Embryonic facial prominence (tissue), 1 donor: ENCODE measurements around the gene ADAM15.
A peak's percentile ranks its signal among the peaks of the same experiment; 100 is the strongest.

Experiments
- DNase-seq: peaks from one replicate; pipeline ENCODE4 v3.0.0-alpha.2; 2016; ENCODE audit errors: extremely low spot score

Gene ADAM15

DNA sequence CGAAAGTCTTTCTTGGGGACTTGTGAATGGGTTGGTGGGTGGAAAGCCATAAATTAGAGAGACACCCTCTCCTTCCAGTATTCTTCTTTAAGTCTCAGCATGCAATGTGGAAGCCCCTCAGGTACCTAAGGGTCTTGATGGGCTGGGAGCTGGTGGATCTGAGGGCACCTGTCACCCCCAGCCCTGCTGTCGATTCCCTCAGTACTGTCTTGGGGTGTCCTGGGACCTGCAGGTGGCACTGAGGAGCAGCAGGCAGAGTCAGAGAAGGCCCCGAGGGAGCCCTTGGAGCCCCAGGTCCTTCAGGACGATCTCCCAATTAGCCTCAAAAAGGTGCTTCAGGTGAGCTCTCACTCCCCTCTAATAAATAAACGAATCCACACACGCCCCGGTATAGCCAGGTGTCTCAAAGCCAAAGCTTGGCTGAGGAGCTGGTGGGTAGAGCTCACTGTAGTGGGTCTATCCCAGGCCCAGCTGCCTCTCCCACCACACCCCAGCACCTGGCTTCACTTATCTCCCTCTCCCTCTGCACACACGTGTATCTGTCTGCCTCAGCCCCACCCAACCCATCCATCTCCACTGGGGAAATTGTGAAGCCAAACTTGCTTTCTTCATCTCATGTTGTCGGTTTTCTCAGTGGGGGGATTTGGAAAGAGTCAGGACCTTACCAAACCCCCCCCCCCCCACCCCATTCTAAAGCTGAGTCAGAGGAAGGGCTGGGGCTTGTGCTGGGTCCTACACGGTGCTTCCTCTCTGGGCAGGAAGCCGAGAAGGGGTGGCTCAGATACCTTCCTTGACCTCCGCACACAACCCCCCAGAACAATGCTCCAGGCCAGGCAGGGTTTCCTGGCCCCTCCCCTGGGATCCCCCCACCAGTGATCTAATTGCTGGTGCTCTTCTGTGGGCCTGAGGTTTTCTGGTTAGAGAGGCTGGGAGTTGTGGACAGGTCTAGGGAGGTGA, 1.6 kb downstream of the ADAM15 start:
- DNase-seq: no peak

DNA sequence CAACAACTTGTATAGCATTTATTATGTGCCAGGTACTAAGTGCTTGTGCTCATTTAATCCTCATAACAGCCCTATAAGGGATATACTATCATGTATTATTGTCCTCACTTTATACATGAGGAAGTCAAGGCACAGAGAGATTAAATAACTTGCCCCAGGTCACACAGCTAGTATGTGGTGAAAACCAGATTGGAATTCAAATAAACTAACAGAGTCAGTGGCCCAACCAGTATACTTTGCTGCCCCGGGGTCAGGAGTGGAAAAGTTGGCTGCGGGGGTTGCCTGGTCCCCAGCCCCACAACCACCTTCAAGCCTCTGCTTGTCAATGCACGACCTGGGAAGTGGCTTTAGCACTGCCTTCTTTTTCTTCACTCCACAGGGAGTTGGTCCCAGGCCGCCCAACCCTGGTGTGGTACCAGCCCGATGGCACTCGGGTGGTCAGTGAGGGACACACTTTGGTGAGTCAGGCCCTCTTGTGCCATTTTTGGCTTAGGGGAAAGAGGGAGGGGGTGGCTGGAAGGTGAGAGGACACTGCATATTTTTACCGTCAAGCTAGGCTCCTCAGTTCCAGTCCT, 2.5 kb downstream of the ADAM15 start:
- no peak for DNase-seq

GRCh38 chr1:155057104-155057503, 6.0 kb downstream of the ADAM15 start:
- no peak for DNase-seq

GRCh38 chr1:155057788-155058211, 6.7 kb downstream of the ADAM15 start:
- no peak for DNase-seq

DNA sequence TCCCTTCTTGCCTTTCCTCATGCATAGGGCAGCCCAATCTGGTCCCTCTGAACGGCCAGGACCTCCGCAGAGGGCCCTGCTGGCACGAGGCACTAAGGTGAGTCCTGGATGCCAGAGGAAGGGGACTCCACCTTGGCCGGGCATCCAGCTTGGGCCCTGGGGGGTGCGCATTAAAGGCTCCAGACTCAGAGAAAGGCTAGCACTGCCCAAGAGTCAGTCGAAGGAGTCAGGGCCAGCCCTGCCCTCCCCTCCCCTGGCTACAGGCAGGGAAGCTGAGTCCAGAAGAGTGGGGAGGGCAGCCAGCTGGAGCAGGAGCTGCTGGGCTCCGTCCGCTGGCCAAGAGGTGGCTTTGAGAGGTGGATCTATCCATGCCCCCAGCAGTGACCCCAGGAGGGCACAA, 9.6 kb downstream of the ADAM15 start:
- no peak for DNase-seq

DNA sequence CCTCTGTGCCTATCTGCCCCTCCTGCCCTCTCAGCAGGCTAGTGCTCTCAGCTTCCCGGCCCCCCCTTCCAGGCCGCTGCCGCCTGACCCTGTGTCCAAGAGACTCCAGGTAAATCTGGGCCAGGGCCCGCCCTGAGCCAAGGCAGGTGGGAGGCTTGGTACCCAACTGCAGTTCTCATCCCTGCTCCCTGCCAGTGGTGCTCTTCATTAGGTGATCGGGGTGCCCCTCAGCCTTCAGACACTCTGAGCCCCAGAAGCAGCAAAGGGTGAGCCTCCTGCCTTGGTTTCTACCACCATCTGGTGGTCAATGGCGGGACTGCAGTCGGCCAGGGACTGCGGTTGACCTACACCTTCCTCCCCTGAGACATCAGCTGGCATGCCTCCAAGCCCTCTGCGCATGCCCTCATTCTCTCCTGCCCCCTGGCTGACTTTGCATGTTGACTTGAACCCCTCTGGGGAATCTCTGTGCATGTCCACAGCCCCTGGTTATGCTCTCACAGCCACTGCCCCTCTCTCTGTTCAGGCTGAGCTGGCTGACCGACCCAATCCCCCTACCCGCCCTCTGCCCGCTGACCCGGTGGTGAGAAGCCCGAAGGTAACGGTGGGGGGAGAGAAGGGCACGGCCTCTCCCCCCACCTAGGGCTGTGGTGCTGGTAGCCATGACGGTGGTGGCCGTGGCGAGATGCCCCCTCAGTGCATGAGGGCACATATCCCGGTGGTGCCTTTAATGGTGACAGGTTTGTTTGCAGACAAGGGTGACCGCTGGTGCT, 10.4 kb downstream of the ADAM15 start:
- no peak for DNase-seq

DNA sequence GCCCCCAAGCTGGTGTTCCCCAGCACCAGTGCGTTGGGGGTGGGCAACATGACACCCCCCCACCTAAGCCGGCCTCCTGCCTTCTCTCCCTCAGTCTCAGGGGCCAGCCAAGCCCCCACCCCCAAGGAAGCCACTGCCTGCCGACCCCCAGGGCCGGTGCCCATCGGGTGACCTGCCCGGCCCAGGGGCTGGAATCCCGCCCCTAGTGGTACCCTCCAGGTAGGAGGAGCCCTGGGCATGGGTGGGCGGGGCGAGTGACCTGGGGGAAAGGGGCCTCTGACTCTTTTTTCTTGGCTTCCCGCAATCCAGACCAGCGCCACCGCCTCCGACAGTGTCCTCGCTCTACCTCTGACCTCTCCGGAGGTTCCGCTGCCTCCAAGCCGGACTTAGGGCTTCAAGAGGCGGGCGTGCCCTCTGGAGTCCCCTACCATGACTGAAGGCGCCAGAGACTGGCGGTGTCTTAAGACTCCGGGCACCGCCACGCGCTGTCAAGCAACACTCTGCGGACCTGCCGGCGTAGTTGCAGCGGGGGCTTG, 11.1 kb downstream of the ADAM15 start:
- no peak for DNase-seq

- DNase-seq: no peak
Measured at GRCh38 chr1:155062702-155063411, 11.7 kb downstream of the ADAM15 start.

GRCh38 chr1:155063550-155064110, 12.5 kb downstream of the ADAM15 start, which contains the start of gene EFNA4:
Gene EFNA4, plus strand, starts transcription at chr1:155063740. Its CDS starts 84 bp downstream, at chr1:155063824.
- peak; percentile 93 for DNase-seq

- peak; percentile 60 for DNase-seq
Measured at GRCh38 chr1:155064111-155064831, 13.2 kb downstream of the ADAM15 start.

GRCh38 chr1:155064832-155065429, 13.8 kb downstream of the ADAM15 start:
- no peak for DNase-seq

- no peak for DNase-seq
Measured at GRCh38 chr1:155066777-155067176, 15.7 kb downstream of the ADAM15 start.

DNA sequence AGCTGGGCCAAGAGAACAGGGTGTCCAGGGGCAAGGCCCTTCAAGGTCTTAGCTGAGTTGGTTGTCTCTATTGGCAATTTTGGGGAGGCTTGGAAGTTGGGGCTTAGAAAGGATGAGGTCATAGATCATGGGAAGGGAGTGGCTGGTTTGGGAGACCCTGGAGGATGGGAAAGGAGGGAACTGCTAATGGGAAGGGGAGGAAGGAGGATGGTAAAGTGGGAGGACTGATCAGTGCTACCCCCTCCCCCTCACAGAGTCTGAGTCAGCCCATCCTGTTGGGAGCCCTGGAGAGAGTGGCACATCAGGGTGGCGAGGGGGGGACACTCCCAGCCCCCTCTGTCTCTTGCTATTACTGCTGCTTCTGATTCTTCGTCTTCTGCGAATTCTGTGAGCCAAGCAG, 17.5 kb downstream of the ADAM15 start:
- no peak for DNase-seq

DNA sequence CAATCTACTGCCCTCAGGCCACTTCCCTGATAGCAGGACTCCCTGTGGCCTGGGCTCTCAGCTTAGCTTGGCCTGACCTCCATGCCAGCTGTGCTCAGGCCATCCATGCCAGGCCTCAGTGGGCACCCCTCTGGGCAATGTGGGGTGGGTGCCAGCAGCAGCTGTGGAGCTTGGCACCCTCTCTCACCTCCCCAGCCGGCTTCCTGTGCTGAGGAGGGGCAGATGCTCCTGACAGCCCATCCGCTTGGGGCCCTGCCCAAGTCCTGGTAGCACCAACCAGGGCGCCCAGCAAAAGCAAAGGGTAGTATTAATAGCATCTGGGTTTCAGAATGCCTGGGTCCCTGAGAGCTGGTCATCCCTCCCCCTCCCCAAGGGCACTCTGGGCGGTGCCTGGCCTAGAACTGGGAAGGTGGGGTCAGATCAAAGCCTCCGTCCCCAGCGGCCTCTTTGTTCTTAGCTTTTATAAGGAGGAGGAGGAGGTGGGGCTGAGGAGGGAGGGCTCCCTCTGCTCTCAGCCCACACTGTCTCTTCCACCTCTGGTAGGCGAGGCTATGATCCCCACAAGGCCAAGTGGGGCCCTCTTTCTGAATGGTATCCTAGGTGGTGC, 18.5 kb downstream of the ADAM15 start:
- DNase-seq: no peak

- DNase-seq: no peak
Measured at GRCh38 chr1:155070158-155070621, 19.1 kb downstream of the ADAM15 start.

DNA sequence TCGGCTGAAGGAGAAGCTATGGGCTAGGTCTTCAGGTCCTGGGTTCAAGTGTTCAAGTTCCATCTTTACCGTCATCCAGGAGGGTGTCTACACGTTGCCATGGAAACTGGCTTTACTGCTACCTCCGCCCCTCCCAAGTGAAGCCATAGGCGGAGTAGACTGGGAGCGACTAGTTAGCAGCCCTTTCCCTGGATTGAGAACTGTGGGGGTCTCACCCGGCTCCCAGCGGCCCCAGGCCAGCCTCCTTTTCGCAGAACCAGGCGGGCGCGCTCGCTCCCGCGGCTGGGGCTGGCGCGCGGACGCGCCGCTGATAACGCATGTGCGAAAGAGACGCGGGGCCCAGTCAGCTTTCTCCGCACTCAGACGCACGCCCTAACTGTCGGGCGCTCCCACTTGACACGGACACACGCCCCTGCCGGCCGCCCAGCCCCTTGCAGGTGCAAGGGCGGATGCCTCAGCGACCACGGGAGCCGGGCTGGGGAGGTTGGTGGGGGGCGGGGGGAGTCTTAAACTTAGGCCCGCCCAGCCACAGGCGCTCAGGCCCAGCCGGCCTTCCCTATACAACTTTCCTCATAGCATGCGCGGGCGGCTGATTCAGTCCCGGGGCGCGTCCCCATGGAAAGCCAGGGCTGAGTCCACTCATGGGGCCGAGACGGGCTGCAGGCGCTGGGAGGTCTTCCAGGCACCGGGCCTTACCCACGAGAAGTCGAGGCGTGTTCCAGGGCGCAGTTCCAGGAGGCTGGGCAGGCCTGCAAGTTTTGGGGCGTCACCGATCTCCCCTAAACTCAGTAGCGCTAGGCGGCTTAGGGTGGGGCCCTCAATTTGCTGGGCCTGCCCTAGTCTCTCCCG, 19.8 kb downstream of the ADAM15 start:
- no peak for DNase-seq

- no peak for DNase-seq
Measured at GRCh38 chr1:155071701-155072100, 20.6 kb downstream of the ADAM15 start.

GRCh38 chr1:155072531-155073289, 21.6 kb downstream of the ADAM15 start:
- no peak for DNase-seq
